BJ (cell line): ENCODE measurements around the gene ADCY2. TPM values are rescaled to one million over a fixed set of nuclear protein-coding genes. Genes with fewer than 3 reads are reported as not detected.

Experiments
- CTCF ChIA-PET: fragments of 350-600 bp; formaldehyde crosslinking; extraction: SDS; loops from one replicate; lab custom pipeline; 2021; ENCODE audit warnings: antibody characterized with exemption, inconsistent platforms; lab: Yijun Ruan, JAX
- POLR2A ChIA-PET: fragments of 300-600 bp; sonication (Branson Sonifier 250); formaldehyde crosslinking; extraction: SDS; loops from one replicate; lab custom pipeline; 2021; ENCODE audit warnings: antibody characterized with exemption; lab: Charles Lee
- DNase-seq: peaks from one replicate; pipeline ENCODE4 v3.0.0-alpha.2; 2011; ENCODE audit warnings: low read depth
- H3K27me3 ChIP-seq: 2 replicates; pipeline ENCODE4 v1.6.0; 2011; ENCODE audit warnings: low read length; ENCODE audit not compliant: control insufficient read depth, insufficient read depth
- H3K36me3 ChIP-seq: 2 replicates; pipeline ENCODE4 v1.5.1; 2011; ENCODE audit warnings: low read length; ENCODE audit not compliant: control insufficient read depth, insufficient read depth
- H3K4me3 ChIP-seq: 2 replicates; pipeline ENCODE4 v1.5.1; 2011; ENCODE audit warnings: low read depth, mild to moderate bottlenecking, control low read depth, low read length
- CTCF ChIP-seq: IDR thresholded peaks from 2 replicates; pipeline ENCODE4 v1.5.1; 2011; ENCODE audit warnings: low read depth, mild to moderate bottlenecking, control low read depth, inconsistent platforms, low read length, moderate library complexity; ENCODE audit not compliant: insufficient read depth
- polyA plus RNA-seq: library from polyadenylated mRNA; depleted of rRNA; stranded (reverse); fragments of >200 nt; gene quantifications from 2 replicates; pipeline ENCODE4 v1.2.3, GENCODE V29; 2011

Gene ADCY2
- polyA plus RNA-seq, 1 experiment = not detected

- POLR2A ChIA-PET = no interaction called here
- CTCF ChIA-PET = interaction anchor here (0.7 kb wide), 1 partner anchor 12 kb away, joined by 3 read pairs; no protein-coding TSS in a partner anchor
- H3K4me3 ChIP-seq = no peak overlapping the region
- no peak for DNase-seq
- no peak for TF ChIP-seq CTCF
- no peaks in the 10 kb centered on the region for H3K27me3 ChIP-seq
- H3K36me3 ChIP-seq = no peaks in the 10 kb centered on the region
Measured at GRCh38 chr5:7813576-7813975, 417.6 kb downstream of the ADCY2 start.

- Histone ChIP-seq H3K27me3 (no peaks in the 10 kb centered on the region), H3K4me3 (no peak overlapping the region), H3K36me3 (no peaks in the 10 kb centered on the region)
- TF ChIP-seq CTCF = no peak
- ChIA-PET POLR2A (no interaction called here), CTCF (no interaction called here)
- DNase-seq = no peak
Measured at GRCh38 chr5:7814816-7815215, 418.9 kb downstream of the ADCY2 start.

GRCh38 chr5:7815892-7816534, 420.1 kb downstream of the ADCY2 start:
- no peaks in the 10 kb centered on the region for H3K36me3 ChIP-seq
- peak; percentile 82 for TF ChIP-seq CTCF
- H3K27me3 ChIP-seq = no peaks in the 10 kb centered on the region
- H3K4me3 ChIP-seq = no peak overlapping the region
- ChIA-PET CTCF (interaction anchor here (1.0 to 1.7 kb wide), 3 partner anchors 11 to 33 kb away, joined by 3 to 4 read pairs (median 3); no protein-coding TSS in a partner anchor), POLR2A (no interaction called here)
- no peak for DNase-seq

GRCh38 chr5:7816535-7816901, 420.6 kb downstream of the ADCY2 start:
- no peak for TF ChIP-seq CTCF
- H3K4me3 ChIP-seq = no peak overlapping the region
- H3K27me3 ChIP-seq = no peaks in the 10 kb centered on the region
- ChIA-PET POLR2A (no interaction called here), CTCF (interaction anchor here (1.0 to 1.7 kb wide), 4 partner anchors 10 to 33 kb away, joined by 3 to 4 read pairs (median 4); no protein-coding TSS in a partner anchor)
- no peak for DNase-seq
- no peaks in the 10 kb centered on the region for H3K36me3 ChIP-seq

- H3K27me3 ChIP-seq = no peaks in the 10 kb centered on the region
- H3K4me3 ChIP-seq = no peak overlapping the region
- H3K36me3 ChIP-seq = no peaks in the 10 kb centered on the region
- ChIA-PET POLR2A (no interaction called here), CTCF (no interaction called here)
- no peak for DNase-seq
- no peak for TF ChIP-seq CTCF
Measured at GRCh38 chr5:7822449-7822848, 426.5 kb downstream of the ADCY2 start.
